Measurements from ENCODE around the gene ZCCHC14. TPM values are rescaled to one million over a fixed set of nuclear protein-coding genes. Genes with fewer than 3 reads are reported as not detected.
"Not testable (repeated sequence)": the region's sequence is repeated elsewhere in the genome, so short reads cannot be mapped to it uniquely, and the experiment has no call there.

Gene ZCCHC14
- total RNA-seq, 1 experiment from 2014 or later = 33.1 TPM

GRCh38 chr16:87519170-87519569 lies 26.3 kb upstream of the ZCCHC14 start:
- H3K4me3 ChIP-seq (ENCODE audit: low read depth, low read length); H3K27me3 Mint-ChIP-seq (ENCODE audit: insufficient read depth, unreplicated experiment); H3K27me3 ChIP-seq (replicated peaks; ENCODE audit: control insufficient read depth, insufficient read depth, low read length); H3K4me1 ChIP-seq; H3K9me3 Mint-ChIP-seq (ENCODE audit: unreplicated experiment); H3K4me3 Mint-ChIP-seq (ENCODE audit: unreplicated experiment); H3K36me3 Mint-ChIP-seq (ENCODE audit: insufficient read depth, unreplicated experiment); POLR2A ChIA-PET; H3K9me3 ChIP-seq; CTCF ChIA-PET; intact Hi-C loops (cut with micrococcal nuclease; ENCODE audit: unreplicated experiment); DNase-seq; H3K27ac Mint-ChIP-seq (ENCODE audit: unreplicated experiment); BruUV-seq (replicated peaks); H3K36me3 ChIP-seq (ENCODE audit: control insufficient read depth, insufficient read depth, low read length); H3K4me1 Mint-ChIP-seq (ENCODE audit: low read depth, unreplicated experiment): not testable (repeated sequence)

GRCh38 chr16:87518430-87519051 lies 25.7 kb upstream of the ZCCHC14 start:
- POLR2A ChIA-PET = not testable (repeated sequence)

GRCh38 chr16:87517610-87518429 lies 25.0 kb upstream of the ZCCHC14 start:
- H3K4me3 Mint-ChIP-seq (ENCODE audit: unreplicated experiment); H3K27ac Mint-ChIP-seq (ENCODE audit: unreplicated experiment); H3K4me1 Mint-ChIP-seq (ENCODE audit: low read depth, unreplicated experiment); H3K27me3 Mint-ChIP-seq (ENCODE audit: insufficient read depth, unreplicated experiment); CTCF ChIA-PET; intact Hi-C loops (cut with micrococcal nuclease; ENCODE audit: unreplicated experiment); H3K36me3 ChIP-seq (ENCODE audit: control insufficient read depth, insufficient read depth, low read length); H3K27me3 ChIP-seq (replicated peaks; ENCODE audit: control insufficient read depth, insufficient read depth, low read length); H3K9me3 Mint-ChIP-seq (ENCODE audit: unreplicated experiment); POLR2A ChIA-PET; H3K36me3 Mint-ChIP-seq (ENCODE audit: insufficient read depth, unreplicated experiment); H3K9me3 ChIP-seq; DNase-seq; H3K4me1 ChIP-seq; BruUV-seq (replicated peaks); H3K4me3 ChIP-seq (ENCODE audit: low read depth, low read length): not testable (repeated sequence)

More at GRCh38 chr16:87518430-87519051, 25.7 kb upstream of the ZCCHC14 start:
- H3K9me3 ChIP-seq; DNase-seq; H3K4me1 ChIP-seq; H3K27me3 ChIP-seq (replicated peaks; ENCODE audit: control insufficient read depth, insufficient read depth, low read length); BruUV-seq (replicated peaks); H3K4me3 Mint-ChIP-seq (ENCODE audit: unreplicated experiment); H3K36me3 Mint-ChIP-seq (ENCODE audit: insufficient read depth, unreplicated experiment); H3K4me3 ChIP-seq (ENCODE audit: low read depth, low read length); H3K36me3 ChIP-seq (ENCODE audit: control insufficient read depth, insufficient read depth, low read length); intact Hi-C loops (cut with micrococcal nuclease; ENCODE audit: unreplicated experiment); H3K9me3 Mint-ChIP-seq (ENCODE audit: unreplicated experiment); H3K27ac Mint-ChIP-seq (ENCODE audit: unreplicated experiment); H3K4me1 Mint-ChIP-seq (ENCODE audit: low read depth, unreplicated experiment); CTCF ChIA-PET; H3K27me3 Mint-ChIP-seq (ENCODE audit: insufficient read depth, unreplicated experiment): not testable (repeated sequence)

DNA sequence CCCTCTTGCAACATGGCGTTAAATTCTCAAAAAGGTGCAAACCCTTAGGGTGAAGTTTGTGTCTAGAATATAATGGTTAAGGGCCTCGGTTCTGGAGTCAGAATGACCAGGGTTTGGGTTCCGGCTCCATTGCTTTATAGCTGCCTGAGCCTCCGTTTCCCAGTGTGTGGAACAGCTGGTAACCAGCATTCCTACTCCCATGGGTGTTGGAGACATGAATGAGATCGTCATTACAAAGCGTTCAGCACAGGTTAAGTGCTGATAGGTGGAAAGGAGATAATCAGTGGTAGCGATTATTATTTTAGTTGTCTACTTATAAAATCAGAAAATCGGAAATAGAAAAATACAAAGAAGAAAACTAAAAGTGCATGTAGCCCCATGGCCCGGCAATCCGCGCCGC lies 23.5 kb upstream of the ZCCHC14 start:
- no peak overlapping the region for H3K27ac Mint-ChIP-seq (ENCODE audit: unreplicated experiment)
- Histone ChIP-seq H3K4me1 (no peaks in the 10 kb centered on the region), H3K4me3 (ENCODE audit: low read depth, low read length) (no peak overlapping the region), H3K27me3 (replicated peaks; ENCODE audit: control insufficient read depth, insufficient read depth, low read length) (no peaks in the 10 kb centered on the region), H3K9me3 (no peaks in the 10 kb centered on the region), H3K36me3 (ENCODE audit: control insufficient read depth, insufficient read depth, low read length) (no peaks in the 10 kb centered on the region)
- no peaks in the 10 kb centered on the region for H3K36me3 Mint-ChIP-seq (ENCODE audit: insufficient read depth, unreplicated experiment)
- BruUV-seq (replicated peaks) = no TSS peak
- H3K9me3 Mint-ChIP-seq (ENCODE audit: unreplicated experiment) = no peaks in the 10 kb centered on the region
- no peaks in the 10 kb centered on the region for H3K4me1 Mint-ChIP-seq (ENCODE audit: low read depth, unreplicated experiment)
- TF ChIP-seq CTCF (IDR thresholded peaks at IDR 0.05; ENCODE audit: insufficient read depth in 1 of 2, low read depth in 1 of 2, low read length in 1 of 2, severe bottlenecking in 1 of 2, unreplicated experiment in 1 of 2) = no peak
- POLR2A ChIA-PET = no interaction called here
- CTCF ChIA-PET = no interaction called here
- H3K4me3 Mint-ChIP-seq (ENCODE audit: unreplicated experiment) = no peak overlapping the region
- DNase-seq = no peak
- no peaks in the 10 kb centered on the region for H3K27me3 Mint-ChIP-seq (ENCODE audit: insufficient read depth, unreplicated experiment)
- intact Hi-C loops (cut with micrococcal nuclease; ENCODE audit: unreplicated experiment) = no loop called here

All from Caco-2 (cell line).